Measurements from ENCODE around the gene QPCT. TPM values are rescaled to one million over a fixed set of nuclear protein-coding genes. Genes with fewer than 3 reads are reported as not detected.

The QPCT gene
- total RNA-seq, 4 donors from 2014 or later, result 1.2 to 5.1 (median 4.0) TPM

DNA sequence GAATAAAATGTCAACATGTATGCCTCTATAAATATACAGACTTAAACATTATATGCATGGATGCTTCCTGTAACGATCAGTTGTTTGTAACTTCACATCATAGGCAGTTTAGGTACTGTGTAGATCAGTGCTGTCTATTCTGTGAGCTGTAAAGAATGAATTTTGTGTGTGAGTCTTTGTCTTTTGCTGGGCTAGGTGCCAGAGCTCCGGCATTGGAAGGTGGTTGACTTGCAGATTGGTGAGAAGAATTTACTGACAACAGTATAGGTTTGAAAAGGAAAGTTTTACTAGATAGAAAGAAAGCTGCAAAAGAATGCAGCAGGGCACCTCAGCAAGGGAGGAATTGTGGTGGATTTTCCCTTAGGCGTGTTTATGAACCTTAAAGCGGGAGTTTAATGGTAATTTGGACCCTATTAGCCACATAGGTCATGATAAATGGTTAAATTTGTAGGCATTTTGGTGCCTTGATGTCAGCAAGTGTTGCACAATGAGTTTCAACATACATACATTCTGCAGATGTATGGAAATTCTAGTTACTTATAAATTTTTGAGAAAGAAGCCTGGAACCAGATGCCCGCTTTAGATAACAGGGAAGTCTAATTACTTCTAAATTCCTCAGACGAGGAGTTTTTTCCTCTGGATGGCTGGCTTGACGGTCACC lies 6.7 kb upstream of the QPCT start:
- no peaks in the 10 kb centered on the region for H3K36me3 ChIP-seq
- WGBS, result 81% methylated on average over 7 of the region's 7 CpGs
- H3K27me3 ChIP-seq, result no peaks in the 10 kb centered on the region
- TF ChIP-seq EP300 (IDR thresholded peaks at IDR 0.05) (no peak), POLR2A (IDR thresholded peaks at IDR 0.05; ENCODE audit: low read depth) (no peak), POLR2AphosphoS5 (IDR thresholded peaks at IDR 0.05) (no peak)
- TF ChIP-seq, protein P1, sequence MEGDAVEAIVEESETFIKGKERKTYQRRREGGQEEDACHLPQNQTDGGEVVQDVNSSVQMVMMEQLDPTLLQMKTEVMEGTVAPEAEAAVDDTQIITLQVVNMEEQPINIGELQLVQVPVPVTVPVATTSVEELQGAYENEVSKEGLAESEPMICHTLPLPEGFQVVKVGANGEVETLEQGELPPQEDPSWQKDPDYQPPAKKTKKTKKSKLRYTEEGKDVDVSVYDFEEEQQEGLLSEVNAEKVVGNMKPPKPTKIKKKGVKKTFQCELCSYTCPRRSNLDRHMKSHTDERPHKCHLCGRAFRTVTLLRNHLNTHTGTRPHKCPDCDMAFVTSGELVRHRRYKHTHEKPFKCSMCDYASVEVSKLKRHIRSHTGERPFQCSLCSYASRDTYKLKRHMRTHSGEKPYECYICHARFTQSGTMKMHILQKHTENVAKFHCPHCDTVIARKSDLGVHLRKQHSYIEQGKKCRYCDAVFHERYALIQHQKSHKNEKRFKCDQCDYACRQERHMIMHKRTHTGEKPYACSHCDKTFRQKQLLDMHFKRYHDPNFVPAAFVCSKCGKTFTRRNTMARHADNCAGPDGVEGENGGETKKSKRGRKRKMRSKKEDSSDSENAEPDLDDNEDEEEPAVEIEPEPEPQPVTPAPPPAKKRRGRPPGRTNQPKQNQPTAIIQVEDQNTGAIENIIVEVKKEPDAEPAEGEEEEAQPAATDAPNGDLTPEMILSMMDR (IDR thresholded peaks at IDR 0.05), result no peak
- no peak overlapping the region for H3K4me3 ChIP-seq
- no peaks in the 10 kb centered on the region for H3K9me3 ChIP-seq
- intact Hi-C loops (cut with DNase I), result no loop called here
- H3K4me1 ChIP-seq, result no peaks in the 10 kb centered on the region
- no peak overlapping the region for H3K27ac ChIP-seq (replicated peaks in 1 of 4)
- DNase-seq (ENCODE audit: extremely low spot score), result no peak

DNA sequence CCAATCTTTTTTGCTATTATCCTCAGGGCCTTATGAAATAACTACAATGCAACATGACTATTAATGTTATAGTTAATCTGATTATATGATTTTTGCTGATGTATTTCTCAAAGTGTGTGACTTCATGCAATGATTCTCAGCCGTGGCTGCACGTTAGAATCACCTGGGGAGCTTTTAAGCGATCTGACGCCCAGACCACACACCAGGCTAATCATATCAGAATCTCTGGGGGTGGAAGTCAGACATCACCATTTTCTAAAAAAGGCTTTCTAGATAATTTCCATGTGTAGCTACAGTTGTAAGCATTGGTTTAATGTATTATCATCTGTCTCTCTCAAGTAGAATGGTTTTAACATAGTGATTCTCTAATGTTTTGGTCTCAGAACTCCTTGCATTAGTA lies 5.5 kb upstream of the QPCT start:
- Histone ChIP-seq H3K4me3 (no peak overlapping the region), H3K9me3 (no peaks in the 10 kb centered on the region), H3K27me3 (no peaks in the 10 kb centered on the region), H3K27ac (replicated peaks in 1 of 4) (no peak overlapping the region), H3K4me1 (peaks cover 0 to 10% (median 6%) of the 10 kb centered on the region in 4 donors), H3K36me3 (no peaks in the 10 kb centered on the region)
- WGBS, result 93% methylated on average over 4 of the region's 4 CpGs
- intact Hi-C loops (cut with DNase I), result no loop called here
- TF ChIP-seq POLR2AphosphoS5 (IDR thresholded peaks at IDR 0.05), result no peak
- TF ChIP-seq, protein P1 (IDR thresholded peaks at IDR 0.05), result no peak
- no peak for TF ChIP-seq POLR2A (IDR thresholded peaks at IDR 0.05; ENCODE audit: low read depth)
- TF ChIP-seq EP300 (IDR thresholded peaks at IDR 0.05), result no peak
- DNase-seq (ENCODE audit: extremely low spot score), result no peak

DNA sequence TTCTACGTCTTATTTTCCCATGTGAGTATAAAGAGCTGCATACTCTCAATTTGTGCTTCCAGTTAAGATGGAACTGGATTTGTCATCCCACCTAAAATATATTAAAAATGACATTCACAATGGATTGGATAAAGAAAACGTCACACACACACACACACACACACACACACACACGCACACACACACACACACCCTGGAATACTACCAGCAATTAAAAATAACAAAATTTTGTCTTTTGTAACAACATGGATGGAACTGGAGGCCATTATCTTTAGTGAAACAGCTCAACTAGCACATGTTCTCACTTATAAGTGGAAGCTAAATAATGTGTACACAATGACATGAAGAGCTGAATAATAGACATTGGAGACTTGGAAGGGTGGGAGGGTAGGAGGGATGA lies 3.8 kb upstream of the QPCT start:
- whole genome bisulfite sequencing, result 86% methylated on average over 3 of the region's 3 CpGs
- H3K4me3 ChIP-seq, result no peak overlapping the region
- intact Hi-C loops (cut with DNase I), result no loop called here

DNA sequence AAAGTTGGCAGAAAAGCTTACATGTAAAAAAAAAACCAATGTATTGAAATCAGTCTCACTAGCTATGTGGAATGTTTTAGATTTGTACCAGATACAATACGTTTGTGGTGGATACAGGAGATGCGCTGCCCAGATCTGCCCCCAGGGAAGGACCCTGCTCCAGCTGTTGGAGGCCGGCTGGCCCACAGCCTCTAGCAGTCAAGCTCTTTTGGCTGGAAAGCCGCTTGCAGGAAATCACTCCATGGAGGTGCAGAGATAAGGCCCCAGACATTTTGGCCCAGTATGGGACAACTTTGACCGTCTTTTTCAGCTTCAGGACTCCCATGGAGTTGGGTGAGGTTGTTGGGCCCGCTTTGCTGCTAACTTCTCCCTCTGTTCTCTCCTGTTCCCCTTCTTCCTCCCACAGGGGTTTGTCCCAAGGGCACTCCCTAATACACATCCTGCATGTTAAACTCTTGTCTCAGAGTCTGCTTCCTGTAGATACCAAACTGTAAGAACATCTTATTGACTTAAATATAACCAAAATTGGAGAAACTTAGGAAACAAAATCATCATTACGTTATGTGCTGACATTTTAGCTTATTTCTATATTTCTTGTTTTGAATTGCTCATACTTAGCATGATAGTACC lies 1.7 kb upstream of the QPCT start:
- no peak for DNase-seq (ENCODE audit: extremely low spot score)
- intact Hi-C loops (cut with DNase I), result no loop called here
- H3K27me3 ChIP-seq, result no peaks in the 10 kb centered on the region
- no peak overlapping the region for H3K4me3 ChIP-seq
- H3K27ac ChIP-seq (replicated peaks in 1 of 4), result no peak overlapping the region
- 86% methylated on average over 7 of the region's 7 CpGs for WGBS
- TF ChIP-seq POLR2AphosphoS5 (IDR thresholded peaks at IDR 0.05) (no peak), POLR2A (IDR thresholded peaks at IDR 0.05; ENCODE audit: low read depth) (no peak), EP300 (IDR thresholded peaks at IDR 0.05) (no peak)
- TF ChIP-seq, protein P1 (IDR thresholded peaks at IDR 0.05), result no peak
- H3K4me1 ChIP-seq, result peaks cover 14 to 21% (median 20%) of the 10 kb centered on the region in 4 donors
- no peaks in the 10 kb centered on the region for H3K9me3 ChIP-seq
- no peaks in the 10 kb centered on the region for H3K36me3 ChIP-seq

More for the DNA sequence above, 3.8 kb upstream of the QPCT start:
- no peak for DNase-seq (ENCODE audit: extremely low spot score)
- Histone ChIP-seq H3K4me1 (peaks cover 14 to 21% (median 20%) of the 10 kb centered on the region in 4 donors), H3K27ac (replicated peaks in 1 of 4) (no peak overlapping the region), H3K36me3 (no peaks in the 10 kb centered on the region), H3K27me3 (no peaks in the 10 kb centered on the region), H3K9me3 (no peaks in the 10 kb centered on the region)
- TF ChIP-seq POLR2AphosphoS5 (IDR thresholded peaks at IDR 0.05) (no peak), EP300 (IDR thresholded peaks at IDR 0.05) (no peak), POLR2A (IDR thresholded peaks at IDR 0.05; ENCODE audit: low read depth) (no peak)
- TF ChIP-seq, protein P1 (IDR thresholded peaks at IDR 0.05), result no peak
